ENCODE results near the gene FARSA. TPM values are rescaled to one million over a fixed set of nuclear protein-coding genes. Genes with fewer than 3 reads are reported as not detected.
A peak's percentile ranks its signal among the peaks of the same experiment; 100 is the strongest.

FARSA gene
- total RNA-seq, 1 donor from 2014 or later = 74.0 TPM

- DNase-seq (ENCODE audit: extremely low read depth, low read depth, low spot score) = peak; percentile 25
Measured at GRCh38 chr19:12872941-12873890, 60.3 kb downstream of the FARSA start.

Other genes with a start within 250 kb of the FARSA start
- gene GNG14, start 245.7 kb downstream of the FARSA start, total RNA-seq = 2.1 TPM in 1 of 2 replicates, not detected in the other
- 8.0 and 12.1 TPM in 2 replicates for gene FBXW9, start 237.1 kb downstream of the FARSA start, total RNA-seq
- 56.9 and 60.2 TPM in 2 replicates for gene TNPO2, start 209.8 kb downstream of the FARSA start, total RNA-seq
- gene TRIR, start 199.0 kb downstream of the FARSA start, total RNA-seq = 380 and 408 TPM in 2 replicates
- gene GET3, start 196.2 kb downstream of the FARSA start, total RNA-seq = 65.0 and 88.7 TPM in 2 replicates
- gene BEST2, start 181.9 kb downstream of the FARSA start, total RNA-seq = not detected in 2 replicates
- gene HOOK2, start 158.2 kb downstream of the FARSA start, total RNA-seq = 24.9 and 33.1 TPM in 2 replicates
- 110 and 298 TPM in 2 replicates for gene JUNB, start 142.2 kb downstream of the FARSA start, total RNA-seq
- gene PRDX2, start 131.9 kb downstream of the FARSA start, total RNA-seq = 325 and 362 TPM in 2 replicates
- gene THSD8, start 131.6 kb downstream of the FARSA start, total RNA-seq = not detected in 2 replicates
- 16.4 and 17.2 TPM in 2 replicates for gene RNASEH2A, start 127.1 kb downstream of the FARSA start, total RNA-seq
- gene RTBDN, start 99.1 kb downstream of the FARSA start, total RNA-seq = not detected in 2 replicates
- gene MAST1, start 95.2 kb downstream of the FARSA start, total RNA-seq = 0.64 and 3.2 TPM in 2 replicates
- gene DNASE2, start 52.3 kb downstream of the FARSA start, total RNA-seq = 40.1 and 56.4 TPM in 2 replicates
- not detected in 2 replicates for gene KLF1, start 46.5 kb downstream of the FARSA start, total RNA-seq
- gene GCDH, start 42.6 kb downstream of the FARSA start, total RNA-seq = 17.7 and 35.7 TPM in 2 replicates
- 0.64 TPM in 1 of 2 replicates, not detected in the other for gene SYCE2, start 14.4 kb downstream of the FARSA start, total RNA-seq
- 1,355 and 1,382 TPM in 2 replicates for gene CALR, start 4.9 kb upstream of the FARSA start, total RNA-seq
- 86.7 and 105 TPM in 2 replicates for gene RAD23A, start 12.2 kb upstream of the FARSA start, total RNA-seq
- gene GADD45GIP1, start 23.5 kb upstream of the FARSA start, total RNA-seq = 58.2 and 64.6 TPM in 2 replicates
- gene DAND5, start 35.9 kb upstream of the FARSA start, total RNA-seq = 0.05 TPM in 1 of 2 replicates, not detected in the other
- 4.9 and 5.0 TPM in 2 replicates for gene NFIX, start 61.8 kb upstream of the FARSA start, total RNA-seq
- 92.6 and 105 TPM in 2 replicates for gene LYL1, start 169.1 kb upstream of the FARSA start, total RNA-seq
- gene TRMT1, start 183.0 kb upstream of the FARSA start, total RNA-seq = 39.8 and 40.0 TPM in 2 replicates
- 75.0 and 99.9 TPM in 2 replicates for gene NACC1, start 184.6 kb upstream of the FARSA start, total RNA-seq
- 74.7 and 81.5 TPM in 2 replicates for gene STX10, start 216.7 kb upstream of the FARSA start, total RNA-seq
- gene IER2, start 216.7 kb upstream of the FARSA start, total RNA-seq = 87.8 and 135 TPM in 2 replicates

All from glomerular endothelial cell (primary cell).